ENCODE measurements around the gene GAB4.

Gene GAB4

GRCh38 chr22:16933291-16934282 lies 74.4 kb downstream of the GAB4 start:
- no peaks in the 10 kb centered on the region for H3K9me3 ChIP-seq
- no peak for DNase-seq
- H3K27ac ChIP-seq: no peak overlapping the region
- no peaks in the 10 kb centered on the region for H3K4me1 ChIP-seq
- TF ChIP-seq CTCF (IDR thresholded peaks at IDR 0.05): no peak
- H3K27me3 ChIP-seq: peaks cover 0 to 22% of the 10 kb centered on the region in 2 donors
- no peak overlapping the region for H3K4me3 ChIP-seq
- intact Hi-C loops (cut with DNase I; ENCODE audit: low total_unique reads): no loop called here
- H3K36me3 ChIP-seq: no peaks in the 10 kb centered on the region

DNA sequence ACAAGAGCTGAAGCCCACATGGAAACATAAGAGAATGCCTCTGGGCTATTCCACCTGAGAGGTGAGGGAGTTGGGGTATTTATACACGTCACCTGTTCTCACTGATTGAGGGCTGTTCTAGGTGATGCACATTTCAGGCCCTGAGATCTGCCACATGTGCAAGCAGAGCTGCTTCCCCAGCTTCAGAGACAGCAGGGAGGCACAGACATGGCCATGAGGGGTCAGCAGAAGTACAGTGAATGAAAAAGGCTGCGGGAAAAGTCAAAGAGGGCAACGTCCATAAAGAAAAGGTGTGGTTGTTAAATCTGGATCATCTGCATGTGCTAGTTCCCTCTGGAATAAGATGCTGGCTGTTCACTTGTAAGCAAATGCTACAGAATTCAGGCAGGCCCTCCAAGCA lies 75.4 kb downstream of the GAB4 start:
- no peak overlapping the region for H3K27ac ChIP-seq
- no peaks in the 10 kb centered on the region for H3K36me3 ChIP-seq
- no peaks in the 10 kb centered on the region for H3K9me3 ChIP-seq
- intact Hi-C loops (cut with DNase I; ENCODE audit: low total_unique reads): no loop called here
- peaks cover 0 to 24% of the 10 kb centered on the region in 2 donors for H3K27me3 ChIP-seq
- TF ChIP-seq CTCF (IDR thresholded peaks at IDR 0.05): no peak
- no peak overlapping the region for H3K4me3 ChIP-seq
- DNase-seq: no peak
- H3K4me1 ChIP-seq: no peaks in the 10 kb centered on the region

DNA sequence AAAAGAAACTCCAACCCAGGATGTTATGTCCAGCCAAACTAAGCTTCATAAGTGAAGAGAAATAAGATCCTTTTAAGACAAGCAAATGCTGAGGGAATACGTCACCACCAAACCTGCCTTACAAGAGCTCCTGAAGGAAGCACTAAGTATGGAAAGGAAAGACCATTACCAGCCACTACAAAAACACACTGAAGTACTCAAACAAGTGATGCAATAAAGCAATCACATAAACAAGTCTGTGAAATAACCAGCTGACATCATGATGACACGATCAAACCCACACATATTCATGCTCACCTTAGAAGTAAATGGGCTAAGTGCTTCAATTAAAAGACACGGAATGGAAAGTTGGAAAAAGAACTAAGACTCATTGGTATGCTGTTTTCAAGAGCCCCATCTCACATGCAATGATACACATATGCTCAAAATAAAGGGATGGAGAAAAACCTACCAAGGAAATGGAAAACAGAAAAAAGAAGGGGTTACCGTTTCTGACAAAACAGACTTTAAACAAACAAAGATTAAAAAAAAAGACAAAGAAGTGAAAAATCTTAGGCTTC lies 82.5 kb downstream of the GAB4 start:
- no peak overlapping the region for H3K4me3 ChIP-seq
- TF ChIP-seq CTCF (IDR thresholded peaks at IDR 0.05): no peak
- H3K36me3 ChIP-seq: no peaks in the 10 kb centered on the region
- no peaks in the 10 kb centered on the region for H3K9me3 ChIP-seq
- intact Hi-C loops (cut with DNase I; ENCODE audit: low total_unique reads): loop anchor here (10.0 kb wide), 1 partner anchor 129 kb away; no protein-coding TSS in a partner anchor
- H3K4me1 ChIP-seq: no peaks in the 10 kb centered on the region
- H3K27me3 ChIP-seq: peaks cover 0 to 17% of the 10 kb centered on the region in 2 donors
- H3K27ac ChIP-seq: no peak overlapping the region
- no peak for DNase-seq

GRCh38 chr22:16922706-16923105 lies 85.3 kb downstream of the GAB4 start:
- intact Hi-C loops (cut with DNase I; ENCODE audit: low total_unique reads): loop anchor here (10.0 kb wide), 1 partner anchor 132 kb away; no protein-coding TSS in a partner anchor
- Histone ChIP-seq H3K9me3 (no peaks in the 10 kb centered on the region), H3K4me3 (no peak overlapping the region), H3K27me3 (peaks cover 0 to 12% of the 10 kb centered on the region in 2 donors), H3K4me1 (peaks cover 0 to under 1% (median 0%) of the 10 kb centered on the region in 4 donors), H3K27ac (no peak overlapping the region), H3K36me3 (no peaks in the 10 kb centered on the region)
- DNase-seq: no peak
- no peak for TF ChIP-seq CTCF (IDR thresholded peaks at IDR 0.05)

DNA sequence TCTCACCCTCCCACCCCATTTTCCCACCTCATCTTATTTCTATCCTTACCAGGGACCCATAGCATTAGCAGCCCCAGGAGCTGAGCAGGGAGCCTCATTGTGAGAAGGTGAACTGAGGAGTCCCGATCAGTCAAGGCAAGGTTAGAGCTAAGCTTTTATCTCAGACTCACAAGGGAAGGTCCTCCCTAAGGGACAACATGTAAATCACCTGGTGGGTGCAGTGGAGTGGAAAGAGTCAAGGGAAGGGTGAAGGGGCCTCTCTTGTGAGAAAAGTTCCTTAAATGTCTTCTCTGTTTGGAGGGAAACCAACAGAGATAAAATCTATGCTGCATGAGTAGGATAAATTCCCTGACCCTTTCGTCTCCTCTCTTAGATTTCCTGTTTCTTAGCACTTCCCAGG lies 85.9 kb downstream of the GAB4 start:
- no peak for TF ChIP-seq CTCF (IDR thresholded peaks at IDR 0.05)
- Histone ChIP-seq H3K27ac (no peak overlapping the region), H3K27me3 (peaks cover 0 to 18% of the 10 kb centered on the region in 2 donors), H3K4me1 (peaks cover 0 to 3% (median 0%) of the 10 kb centered on the region in 4 donors), H3K9me3 (no peaks in the 10 kb centered on the region), H3K36me3 (no peaks in the 10 kb centered on the region), H3K4me3 (no peak overlapping the region)
- intact Hi-C loops (cut with DNase I; ENCODE audit: low total_unique reads): loop anchor here (10.0 kb wide), 1 partner anchor 133 kb away; no protein-coding TSS in a partner anchor
- no peak for DNase-seq
